ENCODE data around the gene COL9A3.

The COL9A3 gene

DNA sequence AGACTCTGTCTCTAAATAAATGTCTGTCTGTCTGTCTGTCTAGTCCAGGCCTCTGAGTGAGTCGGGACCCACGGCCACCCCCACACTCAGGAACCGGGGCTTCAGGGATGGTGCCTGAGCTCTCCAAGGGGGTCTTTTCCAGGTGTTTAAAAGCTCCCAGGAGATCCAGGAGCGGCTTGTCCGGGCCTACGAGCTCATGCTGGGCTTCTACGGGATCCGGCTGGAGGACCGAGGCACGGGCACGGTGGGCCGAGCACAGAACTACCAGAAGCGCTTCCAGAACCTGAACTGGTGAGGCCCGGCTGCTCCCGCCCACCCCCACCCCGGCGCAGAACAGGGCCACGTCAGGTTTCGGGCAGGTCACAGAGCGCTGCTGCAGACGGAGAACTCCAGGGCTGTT lies 5.5 kb upstream of the COL9A3 start:
- no peak overlapping the region for H3K27ac ChIP-seq
- no peak for DNase-seq
- no peaks in the 10 kb centered on the region for H3K9me3 ChIP-seq (ENCODE audit: severe bottlenecking)
- H3K27me3 ChIP-seq (ENCODE audit: insufficient read depth, low read depth, severe bottlenecking): no peaks in the 10 kb centered on the region
- peaks cover 63% of the 10 kb centered on the region for H3K36me3 ChIP-seq
- TF ChIP-seq CTCF (IDR thresholded peaks at IDR 0.05; ENCODE audit: low read depth, low read length): no peak
- no peak overlapping the region for H3K4me3 ChIP-seq (ENCODE audit: low read depth, low read length)

GRCh38 chr20:62811720-62812119 lies 5.1 kb upstream of the COL9A3 start:
- Histone ChIP-seq H3K9me3 (ENCODE audit: severe bottlenecking) (no peaks in the 10 kb centered on the region), H3K27me3 (ENCODE audit: insufficient read depth, low read depth, severe bottlenecking) (no peaks in the 10 kb centered on the region), H3K36me3 (peaks cover 62% of the 10 kb centered on the region), H3K4me3 (ENCODE audit: low read depth, low read length) (no peak overlapping the region), H3K27ac (no peak overlapping the region)
- TF ChIP-seq CTCF (IDR thresholded peaks at IDR 0.05; ENCODE audit: low read depth, low read length): no peak
- DNase-seq: no peak

DNA sequence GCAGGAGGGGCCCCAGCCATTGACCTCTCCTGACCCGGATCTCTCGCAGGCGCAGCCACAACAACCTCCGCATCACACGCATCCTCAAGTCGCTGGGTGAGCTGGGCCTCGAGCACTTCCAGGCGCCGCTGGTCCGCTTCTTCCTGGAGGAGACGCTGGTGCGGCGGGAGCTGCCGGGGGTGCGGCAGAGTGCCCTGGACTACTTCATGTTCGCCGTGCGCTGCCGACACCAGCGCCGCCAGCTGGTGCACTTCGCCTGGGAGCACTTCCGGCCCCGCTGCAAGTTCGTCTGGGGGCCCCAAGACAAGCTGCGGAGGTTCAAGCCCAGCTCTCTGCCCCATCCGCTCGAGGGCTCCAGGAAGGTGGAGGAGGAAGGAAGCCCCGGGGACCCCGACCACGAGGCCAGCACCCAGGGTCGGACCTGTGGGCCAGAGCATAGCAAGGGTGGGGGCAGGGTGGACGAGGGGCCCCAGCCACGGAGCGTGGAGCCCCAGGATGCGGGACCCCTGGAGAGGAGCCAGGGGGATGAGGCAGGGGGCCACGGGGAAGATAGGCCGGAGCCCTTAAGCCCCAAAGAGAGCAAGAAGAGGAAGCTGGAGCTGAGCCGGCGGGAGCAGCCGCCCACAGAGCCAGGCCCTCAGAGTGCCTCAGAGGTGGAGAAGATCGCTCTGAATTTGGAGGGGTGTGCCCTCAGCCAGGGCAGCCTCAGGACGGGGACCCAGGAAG lies 4.5 kb upstream of the COL9A3 start:
- DNase-seq: no peak
- peaks cover 58% of the 10 kb centered on the region for H3K36me3 ChIP-seq

DNA sequence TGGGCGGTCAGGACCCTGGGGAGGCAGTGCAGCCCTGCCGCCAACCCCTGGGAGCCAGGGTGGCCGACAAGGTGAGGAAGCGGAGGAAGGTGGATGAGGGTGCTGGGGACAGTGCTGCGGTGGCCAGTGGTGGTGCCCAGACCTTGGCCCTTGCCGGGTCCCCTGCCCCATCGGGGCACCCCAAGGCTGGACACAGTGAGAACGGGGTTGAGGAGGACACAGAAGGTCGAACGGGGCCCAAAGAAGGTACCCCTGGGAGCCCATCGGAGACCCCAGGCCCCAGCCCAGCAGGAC lies 4.0 kb upstream of the COL9A3 start:
- Histone ChIP-seq H3K27me3 (ENCODE audit: insufficient read depth, low read depth, severe bottlenecking) (no peaks in the 10 kb centered on the region), H3K27ac (no peak overlapping the region), H3K4me3 (ENCODE audit: low read depth, low read length) (no peak overlapping the region), H3K9me3 (ENCODE audit: severe bottlenecking) (no peaks in the 10 kb centered on the region), H3K36me3 (peaks cover 52% of the 10 kb centered on the region)
- TF ChIP-seq CTCF (IDR thresholded peaks at IDR 0.05; ENCODE audit: low read depth, low read length): no peak
- DNase-seq: no peak

More for the DNA sequence above, 4.5 kb upstream of the COL9A3 start:
- no peaks in the 10 kb centered on the region for H3K9me3 ChIP-seq (ENCODE audit: severe bottlenecking)
- H3K27ac ChIP-seq: no peak overlapping the region
- TF ChIP-seq CTCF (IDR thresholded peaks at IDR 0.05; ENCODE audit: low read depth, low read length): no peak
- H3K27me3 ChIP-seq (ENCODE audit: insufficient read depth, low read depth, severe bottlenecking): no peaks in the 10 kb centered on the region
- H3K4me3 ChIP-seq (ENCODE audit: low read depth, low read length): no peak overlapping the region

DNA sequence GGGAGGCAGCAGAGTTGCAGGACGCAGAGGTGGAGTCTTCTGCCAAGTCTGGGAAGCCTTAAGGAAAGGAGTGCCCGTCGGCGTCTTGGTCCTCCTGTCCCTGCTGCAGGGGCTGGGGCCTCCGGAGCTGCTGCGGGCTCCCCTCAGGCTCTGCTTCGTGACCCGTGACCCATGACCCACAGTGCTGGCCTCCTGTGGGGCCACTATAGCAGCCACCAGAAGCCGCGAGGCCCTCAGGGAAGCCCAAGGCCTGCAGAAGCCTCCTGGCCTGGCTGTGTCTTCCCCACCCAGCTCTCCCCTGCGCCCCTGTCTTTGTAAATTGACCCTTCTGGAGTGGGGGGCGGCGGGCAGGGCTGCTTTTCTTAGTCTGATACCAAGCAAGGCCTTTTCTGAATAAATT lies 3.3 kb upstream of the COL9A3 start:
- H3K27ac ChIP-seq: no peak overlapping the region
- TF ChIP-seq CTCF (IDR thresholded peaks at IDR 0.05; ENCODE audit: low read depth, low read length): no peak
- H3K4me3 ChIP-seq (ENCODE audit: low read depth, low read length): no peak overlapping the region
- H3K9me3 ChIP-seq (ENCODE audit: severe bottlenecking): no peaks in the 10 kb centered on the region
- DNase-seq: no peak
- no peaks in the 10 kb centered on the region for H3K27me3 ChIP-seq (ENCODE audit: insufficient read depth, low read depth, severe bottlenecking)
- peaks cover 45% of the 10 kb centered on the region for H3K36me3 ChIP-seq

GRCh38 chr20:62814060-62814708 lies 2.7 kb upstream of the COL9A3 start:
- Histone ChIP-seq H3K27me3 (ENCODE audit: insufficient read depth, low read depth, severe bottlenecking) (no peaks in the 10 kb centered on the region), H3K9me3 (ENCODE audit: severe bottlenecking) (no peaks in the 10 kb centered on the region), H3K27ac (no peak overlapping the region), H3K4me3 (ENCODE audit: low read depth, low read length) (no peak overlapping the region), H3K36me3 (peaks cover 40% of the 10 kb centered on the region)
- no peak for TF ChIP-seq CTCF (IDR thresholded peaks at IDR 0.05; ENCODE audit: low read depth, low read length)
- DNase-seq: no peak
